Liver (tissue), 9 donors: ENCODE measurements around the gene CLEC18C. TPM values are rescaled to one million over a fixed set of nuclear protein-coding genes. Genes with fewer than 3 reads are reported as not detected.
"Not testable (repeated sequence)": the region's sequence is repeated elsewhere in the genome, so short reads cannot be mapped to it uniquely, and the experiment has no call there.

Source experiments
- DNase-seq: peaks from one replicate; pipeline ENCODE4 v3.0.0-alpha.2; 2017; ENCODE audit warnings: low spot score
- H3K27ac ChIP-seq, 2 donors: one replicate each; pipeline ENCODE4 v1.7.0; 2013; ENCODE audit warnings: inconsistent platforms in 2 of 2, low read length in 2 of 2, control low read depth in 1 of 2, low read depth in 1 of 2, mild to moderate bottlenecking in 1 of 2
- H3K27me3 ChIP-seq, 4 donors: one replicate each; pipeline versions ENCODE4 v1.6.1 to v1.7.0; 2013; ENCODE audit warnings: low read length in 3 of 4, inconsistent platforms in 1 of 4, mild to moderate bottlenecking in 1 of 4, moderate library complexity in 1 of 4; ENCODE audit not compliant: control insufficient read depth in 4 of 4, insufficient read depth in 4 of 4
- H3K36me3 ChIP-seq, 4 donors: one replicate each; pipeline versions ENCODE4 v1.6.1 to v1.7.0; 2013; ENCODE audit warnings: low read length in 3 of 4, mild to moderate bottlenecking in 3 of 4, low read depth in 1 of 4, moderate library complexity in 1 of 4; ENCODE audit not compliant: control insufficient read depth in 4 of 4, insufficient read depth in 3 of 4
- H3K4me1 ChIP-seq, 4 donors: one replicate each; pipeline versions ENCODE4 v1.6.1 to v1.7.0; 2013; ENCODE audit warnings: low read length in 3 of 4, mild to moderate bottlenecking in 3 of 4, moderate library complexity in 1 of 4; ENCODE audit not compliant: control insufficient read depth in 4 of 4, insufficient read depth in 4 of 4
- H3K4me3 ChIP-seq, 3 donors: one replicate each; pipeline versions ENCODE4 v1.6.1 to v1.7.0; 2013; ENCODE audit warnings: low read length in 3 of 3, control low read depth in 1 of 3, low read depth in 1 of 3, mild to moderate bottlenecking in 1 of 3
- H3K9ac ChIP-seq, 2 donors: one replicate each; pipeline ENCODE4 v1.7.0; 2013; ENCODE audit warnings: low read length in 2 of 2, mild to moderate bottlenecking in 2 of 2, moderate library complexity in 2 of 2, control low read depth in 1 of 2, low read depth in 1 of 2
- H3K9me3 ChIP-seq, 4 donors: one replicate each; pipeline versions ENCODE4 v1.6.1 to v1.7.0; 2013; ENCODE audit warnings: low read length in 3 of 4; ENCODE audit not compliant: control insufficient read depth in 4 of 4
- WGBS: extraction: QIAGEN DNeasy Blood & Tissue Kit; methylation state at CpG from one replicate; pipeline ENCODE4 v1.1.7; 2013; 5-methylcytosine and 5-hydroxymethylcytosine counted together
- polyA plus RNA-seq, 2 donors: library from polyadenylated mRNA; stranded (reverse) in 1 of 2; unstranded in 1 of 2; fragments of 200-250 nt in 1 of 2; fragments of >200 nt in 1 of 2; fragmentation: Nextera tagmentation in 1 of 2; extraction: Ambion mirVana in 1 of 2; gene quantifications; one replicate each; pipeline versions ENCODE4 v1.2.1 to v1.2.3, GENCODE V29; 2013 to 2015
- total RNA-seq, 2 donors: library from RNA; depleted of rRNA; stranded (reverse); fragments of >200 nt; gene quantifications; one replicate each; pipeline ENCODE4 v1.2.3, GENCODE V29; 2014
- donor health status: healthy.
- donor health status: healthy.
- donor health status: healthy.
- donor health status: healthy.
- donor health status: healthy.

CLEC18C gene
- total and polyA plus RNA-seq, 4 donors, result 0.03 to 0.25 (median 0.05) TPM; not detected in 1

GRCh38 chr16:70198666-70199065, 25.1 kb downstream of the CLEC18C start:
- H3K27ac ChIP-seq, DNase-seq, H3K9me3 ChIP-seq, H3K9ac ChIP-seq, H3K4me1 ChIP-seq, H3K36me3 ChIP-seq, H3K27me3 ChIP-seq, H3K4me3 ChIP-seq: not testable (repeated sequence)
- 67% methylated on average over 3 of the region's 3 CpGs for WGBS

GRCh38 chr16:70199170-70199569, 25.6 kb downstream of the CLEC18C start:
- not testable (repeated sequence) for H3K4me3 ChIP-seq, H3K27me3 ChIP-seq, H3K27ac ChIP-seq, H3K9ac ChIP-seq, DNase-seq, H3K9me3 ChIP-seq, H3K4me1 ChIP-seq, H3K36me3 ChIP-seq
- WGBS, result 93% methylated on average over 9 of the region's 9 CpGs

DNA sequence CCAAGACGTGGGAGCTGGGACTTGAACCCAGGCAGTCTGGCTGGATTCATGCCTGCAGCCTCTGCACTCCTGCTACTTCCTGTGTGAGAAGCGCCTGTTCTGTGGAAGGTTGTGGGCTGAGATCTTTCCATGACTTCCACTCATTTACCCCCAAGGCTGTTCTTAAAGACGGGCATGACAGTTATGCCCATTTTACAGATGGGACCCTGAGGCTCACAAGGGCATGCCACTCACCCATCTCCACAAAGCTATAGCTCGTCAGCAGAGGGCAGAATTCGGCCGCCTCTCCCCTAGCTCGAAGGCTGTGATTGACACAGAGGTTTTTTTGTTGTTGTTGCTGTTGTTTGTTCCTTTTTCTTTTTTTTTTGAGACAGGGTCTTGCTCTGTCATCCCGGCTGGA, 26.5 kb downstream of the CLEC18C start:
- H3K9ac ChIP-seq, DNase-seq, H3K27me3 ChIP-seq, H3K9me3 ChIP-seq, H3K4me3 ChIP-seq, H3K27ac ChIP-seq, H3K4me1 ChIP-seq, H3K36me3 ChIP-seq: not testable (repeated sequence)
- 89% methylated on average over 8 of the region's 8 CpGs for WGBS

GRCh38 chr16:70203508-70203907, 29.9 kb downstream of the CLEC18C start:
- 74% methylated on average over 5 of the region's 7 CpGs for WGBS

GRCh38 chr16:70204010-70204409, 30.4 kb downstream of the CLEC18C start:
- H3K9me3 ChIP-seq, H3K27ac ChIP-seq, H3K4me3 ChIP-seq, H3K4me1 ChIP-seq, DNase-seq, H3K27me3 ChIP-seq, H3K9ac ChIP-seq, H3K36me3 ChIP-seq: not testable (repeated sequence)
- 97% methylated on average over 19 of the region's 29 CpGs for WGBS

More at GRCh38 chr16:70203508-70203907, 29.9 kb downstream of the CLEC18C start:
- not testable (repeated sequence) for H3K36me3 ChIP-seq, H3K9me3 ChIP-seq, H3K9ac ChIP-seq, H3K4me3 ChIP-seq, H3K27ac ChIP-seq, DNase-seq, H3K4me1 ChIP-seq, H3K27me3 ChIP-seq

DNA sequence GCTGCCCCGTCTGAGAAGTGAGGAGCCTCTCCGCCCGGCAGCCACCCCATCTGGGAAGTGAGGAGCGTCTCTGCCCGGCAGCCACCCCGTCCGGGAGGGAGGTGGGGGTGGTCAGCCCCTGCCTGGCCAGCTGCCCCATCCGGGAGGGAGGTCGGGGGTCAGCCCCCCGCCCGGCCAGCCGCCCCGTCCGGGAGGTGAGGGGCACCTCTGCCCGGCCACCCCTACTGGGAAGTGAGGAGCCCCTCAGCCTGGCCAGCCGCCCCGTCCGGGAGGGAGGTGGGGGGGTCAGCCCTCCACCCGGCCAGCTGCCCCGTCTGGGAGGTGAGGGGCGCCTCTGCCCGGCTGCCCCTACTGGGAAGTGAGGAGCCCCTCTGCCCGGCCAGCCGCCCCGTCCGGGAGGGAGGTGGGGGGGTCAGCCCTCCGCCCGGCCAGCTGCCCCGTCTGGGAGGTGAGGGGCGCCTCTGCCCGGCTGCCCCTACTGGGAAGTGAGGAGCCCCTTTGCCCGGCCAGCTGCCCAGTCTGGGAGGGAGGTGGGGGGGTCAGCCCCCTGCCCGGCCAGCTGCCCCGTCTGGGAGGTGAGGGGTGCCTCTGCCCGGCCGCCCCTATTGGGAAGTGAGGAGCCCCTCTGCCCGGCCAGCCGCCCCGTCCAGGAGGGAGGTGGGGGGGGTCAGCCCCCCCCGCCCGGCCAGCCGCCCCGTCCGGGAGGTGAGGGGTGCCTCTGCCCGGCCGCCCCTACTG, 31.2 kb downstream of the CLEC18C start:
- not testable (repeated sequence) for H3K4me1 ChIP-seq, H3K27me3 ChIP-seq

DNA sequence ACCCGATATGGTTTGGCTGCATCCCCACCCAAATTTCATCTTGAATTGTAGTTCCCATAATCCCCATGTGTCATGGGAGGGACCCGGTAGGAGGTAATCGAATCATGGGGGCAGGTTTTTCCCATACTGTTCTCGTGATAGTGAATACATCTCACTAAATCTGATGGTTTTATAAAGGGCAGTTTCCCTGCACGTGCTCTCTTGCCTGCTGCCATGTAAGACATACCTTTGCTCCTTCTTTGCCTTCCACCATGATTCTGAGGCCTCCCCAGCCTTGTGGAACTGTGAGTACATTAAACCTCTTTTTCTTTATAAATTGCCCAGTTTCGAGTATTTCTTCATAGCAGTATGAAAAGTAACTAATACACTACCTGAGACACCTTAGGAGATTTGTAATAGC, 32.8 kb downstream of the CLEC18C start:
- H3K4me1 ChIP-seq, H3K36me3 ChIP-seq, H3K27me3 ChIP-seq, H3K27ac ChIP-seq, H3K4me3 ChIP-seq, H3K9me3 ChIP-seq, DNase-seq, H3K9ac ChIP-seq: not testable (repeated sequence)
- 96% methylated on average over 6 of the region's 6 CpGs for WGBS

More for the DNA sequence above, 31.2 kb downstream of the CLEC18C start:
- not testable (repeated sequence) for H3K36me3 ChIP-seq, H3K9ac ChIP-seq, H3K9me3 ChIP-seq, H3K27ac ChIP-seq, DNase-seq, H3K4me3 ChIP-seq
- WGBS, result 95% methylated on average over 43 of the region's 46 CpGs

DNA sequence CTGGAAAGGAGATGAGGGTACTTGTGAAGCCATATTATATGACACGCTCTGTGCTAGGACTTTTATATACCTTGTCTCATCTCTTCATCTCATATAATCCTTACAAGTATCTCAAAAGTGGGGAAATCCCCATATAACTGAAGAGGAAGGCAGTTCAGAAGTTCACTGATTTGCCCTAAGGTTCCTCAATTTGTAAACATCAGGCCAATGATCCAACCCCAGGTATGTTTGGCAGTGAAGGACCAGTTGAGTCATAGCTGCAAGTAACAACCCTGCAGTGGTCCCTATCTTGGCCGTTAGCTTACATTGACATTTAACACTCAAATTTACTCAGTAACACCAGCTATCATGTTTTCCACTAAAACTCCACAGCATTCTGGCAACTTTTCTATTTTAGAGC, 45.0 kb downstream of the CLEC18C start:
- H3K36me3 ChIP-seq, result not testable (repeated sequence)
- WGBS, result 80% methylated on average over 2 of the region's 2 CpGs

More for the DNA sequence above, 45.0 kb downstream of the CLEC18C start:
- H3K9ac ChIP-seq, DNase-seq, H3K9me3 ChIP-seq, H3K4me3 ChIP-seq, H3K27me3 ChIP-seq, H3K27ac ChIP-seq, H3K4me1 ChIP-seq: not testable (repeated sequence)
